H1 (cell line): ENCODE measurements around the gene IQCH. TPM values are rescaled to one million over a fixed set of nuclear protein-coding genes. Genes with fewer than 3 reads are reported as not detected.

Experiments
- CTCF ChIA-PET: fragments of 300-600 bp; sonication (Branson Sonifier 250); formaldehyde crosslinking; loops from one replicate; lab custom pipeline; 2021; ENCODE audit not compliant: partially characterized antibody; lab: Charles Lee
- POLR2A ChIA-PET: fragments of 300-600 bp; sonication (Branson Sonifier 250); formaldehyde crosslinking; loops from one replicate; lab custom pipeline; 2021; ENCODE audit warnings: inconsistent platforms; ENCODE audit not compliant: partially characterized antibody; lab: Charles Lee
- DNase-seq, 2 experiments: peaks; one replicate each; pipeline versions ENCODE4 v3.0.0 to v3.0.0-alpha.2; 2010 to 2022; ENCODE audit warnings: low spot score in 2 of 2, low read depth in 1 of 2, mixed read lengths in 1 of 2
- FAIRE-seq: peaks from 2 replicates; lab custom pipeline; 2011; peaks lifted over from hg19 to GRCh38; lab: Jason Lieb, UNC
- H2AFZ ChIP-seq: 2 replicates; pipeline ENCODE4 v1.8.1; 2012; ENCODE audit warnings: low read length, inconsistent platforms
- H2AK5ac ChIP-seq: 2 replicates; pipeline ENCODE4 v1.6.1; 2013; ENCODE audit warnings: low read depth, low read length
- H2BK120ac ChIP-seq: replicated peaks from 2 replicates; pipeline ENCODE3; 2013; ENCODE audit warnings: low read depth, low read length, inconsistent platforms
- H2BK12ac ChIP-seq: 2 replicates; pipeline ENCODE4 v1.6.1; 2013; ENCODE audit warnings: low read depth, low read length
- H2BK15ac ChIP-seq: 2 replicates; pipeline ENCODE4 v1.6.1; 2013; ENCODE audit warnings: low read length
- H2BK20ac ChIP-seq: 2 replicates; pipeline ENCODE4 v1.6.1; 2013; ENCODE audit warnings: low read length
- H2BK5ac ChIP-seq: 2 replicates; pipeline ENCODE4 v1.6.1; 2013; ENCODE audit warnings: low read depth, low read length
- H3K14ac ChIP-seq: 2 replicates; pipeline ENCODE4 v1.6.1; 2013; ENCODE audit warnings: inconsistent platforms; ENCODE audit not compliant: insufficient read length
- H3K18ac ChIP-seq: 2 replicates; pipeline ENCODE4 v1.6.1; 2013; ENCODE audit warnings: low read length; ENCODE audit errors: extremely low read depth
- H3K23ac ChIP-seq: 2 replicates; pipeline ENCODE4 v1.6.1; 2013; ENCODE audit warnings: inconsistent platforms; ENCODE audit not compliant: insufficient read length
- H3K23me2 ChIP-seq: 2 replicates; pipeline ENCODE4 v1.6.1; 2013; ENCODE audit warnings: low read depth, low read length
- H3K27ac ChIP-seq: 2 replicates; pipeline ENCODE4 v1.6.1; 2011; ENCODE audit warnings: low read depth, low read length, inconsistent platforms
- H3K27me3 ChIP-seq, 4 experiments: replicated peaks in 1 of 4; 1 replicate in 1 of 4; 2 replicates in 3 of 4; pipeline versions ENCODE4 v1.6.1 to v1.8.1; 2011 to 2013; ENCODE audit warnings: low read length in 3 of 4, mild to moderate bottlenecking in 3 of 4, inconsistent platforms in 2 of 4, mixed read lengths in 2 of 4, moderate library complexity in 1 of 4; ENCODE audit not compliant: control insufficient read depth in 3 of 4, insufficient read depth in 3 of 4; ENCODE audit errors: extremely low read depth in 1 of 4
- H3K36me3 ChIP-seq, 4 experiments: 2 replicates each; pipeline versions ENCODE4 v1.6.1 to v1.8.1; 2011 to 2013; ENCODE audit warnings: mild to moderate bottlenecking in 4 of 4, low read length in 3 of 4, moderate library complexity in 2 of 4, control low read depth in 1 of 4, inconsistent platforms in 1 of 4; ENCODE audit not compliant: insufficient read depth in 4 of 4, control insufficient read depth in 2 of 4
- H3K4ac ChIP-seq: replicated peaks from 2 replicates; pipeline ENCODE3; 2013; ENCODE audit warnings: low read length, low read depth, mixed read lengths, inconsistent platforms; ENCODE audit not compliant: insufficient read length
- H3K4me1 ChIP-seq, 4 experiments: replicated peaks in 1 of 4; 1 replicate in 1 of 4; 2 replicates in 3 of 4; pipeline versions ENCODE4 v1.6.1 to v1.8.1; 2011 to 2013; ENCODE audit warnings: low read length in 3 of 4, inconsistent platforms in 2 of 4, mixed read lengths in 1 of 4; ENCODE audit not compliant: insufficient read depth in 4 of 4, control insufficient read depth in 3 of 4
- H3K4me2 ChIP-seq, 2 experiments: 2 replicates each; pipeline versions ENCODE4 v1.6.1 to v1.8.1; 2011 to 2013; ENCODE audit warnings: low read depth in 2 of 2, low read length in 2 of 2, control low read depth in 1 of 2, inconsistent platforms in 1 of 2, mild to moderate bottlenecking in 1 of 2; ENCODE audit not compliant: insufficient read depth in 1 of 2
- H3K4me3 ChIP-seq, 4 experiments: fragments of 200-600, 300-600 bp in 1 of 4; sonication (generic), shearing (Covaris generic), sonication (Bioruptor Twin) in 1 of 4; 2 replicates each; pipeline versions ENCODE4 v1.5.1 to v1.8.1; 2011 to 2016; ENCODE audit warnings: low read length in 4 of 4, low read depth in 3 of 4, control low read depth in 2 of 4, inconsistent platforms in 2 of 4, mild to moderate bottlenecking in 2 of 4, mixed read lengths in 1 of 4, moderate library complexity in 1 of 4; ENCODE audit not compliant: insufficient read depth in 2 of 4; ENCODE audit errors: extremely low read depth in 1 of 4
- H3K56ac ChIP-seq: replicated peaks from 2 replicates; pipeline ENCODE3; 2013; ENCODE audit warnings: low read depth, mild to moderate bottlenecking, mixed read lengths, low read length, inconsistent platforms; ENCODE audit not compliant: insufficient read length
- H3K79me1 ChIP-seq: 2 replicates; pipeline ENCODE4 v1.6.1; 2013; ENCODE audit warnings: low read depth, low read length, control low read depth
- H3K79me2 ChIP-seq, 2 experiments: 2 replicates each; pipeline versions ENCODE4 v1.6.1 to v1.8.1; 2012 to 2013; ENCODE audit warnings: low read length in 2 of 2, mild to moderate bottlenecking in 2 of 2, inconsistent platforms in 1 of 2; ENCODE audit not compliant: insufficient read depth in 2 of 2, control insufficient read depth in 1 of 2
- H3K9ac ChIP-seq, 4 experiments: replicated peaks in 1 of 4; 1 replicate in 1 of 4; 2 replicates in 3 of 4; pipeline versions ENCODE4 v1.6.1 to v1.8.1; 2011 to 2013; ENCODE audit warnings: low read depth in 3 of 4, low read length in 3 of 4, control low read depth in 2 of 4, mild to moderate bottlenecking in 2 of 4, moderate library complexity in 2 of 4, inconsistent platforms in 1 of 4; ENCODE audit errors: extremely low read depth in 1 of 4
- H3K9me3 ChIP-seq, 2 experiments: 2 replicates each; pipeline versions ENCODE4 v1.6.1 to v1.8.1; 2012 to 2013; ENCODE audit warnings: mild to moderate bottlenecking in 2 of 2, moderate library complexity in 2 of 2, control low read depth in 1 of 2, inconsistent platforms in 1 of 2, low read depth in 1 of 2, low read length in 1 of 2, mixed read lengths in 1 of 2; ENCODE audit not compliant: insufficient read depth in 2 of 2
- H4K20me1 ChIP-seq, 2 experiments: replicated peaks in 1 of 2; 2 replicates each; pipeline versions ENCODE3 to v1.8.1; 2011 to 2013; ENCODE audit warnings: inconsistent platforms in 2 of 2, low read length in 2 of 2, mild to moderate bottlenecking in 1 of 2; ENCODE audit not compliant: insufficient read depth in 2 of 2, control insufficient read depth in 1 of 2
- H4K5ac ChIP-seq: 2 replicates; pipeline ENCODE4 v1.6.1; 2013; ENCODE audit warnings: low read length, low read depth, mixed read lengths, inconsistent platforms; ENCODE audit not compliant: insufficient read length
- H4K8ac ChIP-seq: 2 replicates; pipeline ENCODE4 v1.8.0; 2013; ENCODE audit warnings: mild to moderate bottlenecking, moderate library complexity, low read length, inconsistent platforms; ENCODE audit not compliant: insufficient read depth; ENCODE audit errors: extremely low read depth
- H4K91ac ChIP-seq: replicated peaks from 2 replicates; pipeline ENCODE3; 2013; ENCODE audit warnings: low read length, mixed read lengths, inconsistent platforms; ENCODE audit not compliant: insufficient read length
- ATF3 ChIP-seq: IDR thresholded peaks from 2 replicates; pipeline ENCODE4 v1.6.1; 2011; ENCODE audit warnings: low read depth, mild to moderate bottlenecking, low read length; ENCODE audit not compliant: insufficient read depth
- BCL11A ChIP-seq, 2 experiments: IDR thresholded peaks; one replicate each; pipeline ENCODE4 v1.6.1; 2011; ENCODE audit warnings: low read depth in 2 of 2, low read length in 2 of 2, mild to moderate bottlenecking in 2 of 2
- CBX8 ChIP-seq: fragments of 300-800, 300-1000 bp; sonication (generic); IDR thresholded peaks from 2 replicates; pipeline ENCODE4 v1.7.1; 2016; ENCODE audit warnings: low read depth, low read length, borderline replicate concordance
- CHD2 ChIP-seq: IDR thresholded peaks from 2 replicates; pipeline ENCODE4 v1.6.1; 2012; ENCODE audit warnings: low read length, improper control_type of control experiment
- CREB1 ChIP-seq: IDR thresholded peaks from 2 replicates; pipeline ENCODE4 v1.6.1; 2012; ENCODE audit warnings: inconsistent platforms
- KDM4A ChIP-seq: IDR thresholded peaks from one replicate; pipeline ENCODE4 v1.7.1; 2012; ENCODE audit warnings: low read depth, mild to moderate bottlenecking, moderate library complexity, low read length, inconsistent platforms; ENCODE audit not compliant: severe bottlenecking
- MAX ChIP-seq: IDR thresholded peaks from 2 replicates; pipeline ENCODE4 v1.6.1; 2012; ENCODE audit warnings: inconsistent platforms
- RAD21 ChIP-seq, 2 experiments: IDR thresholded peaks in 1 of 2; conservative IDR thresholded peaks in 1 of 2; 2 replicates each; pipeline ENCODE4 v1.6.1; 2011; ENCODE audit warnings: low read depth in 2 of 2, low read length in 2 of 2, improper control_type of control experiment in 1 of 2, inconsistent platforms in 1 of 2, mild to moderate bottlenecking in 1 of 2, moderate library complexity in 1 of 2
- SIX5 ChIP-seq: IDR thresholded peaks from 2 replicates; pipeline ENCODE4 v1.6.1; 2011; ENCODE audit warnings: mild to moderate bottlenecking, low read depth, low read length
- SP1 ChIP-seq: IDR thresholded peaks from 2 replicates; pipeline ENCODE4 v1.6.1; 2011; ENCODE audit warnings: low read depth, low read length
- SP2 ChIP-seq: IDR thresholded peaks from 2 replicates; pipeline ENCODE4 v1.6.1; 2012; ENCODE audit warnings: mild to moderate bottlenecking, low read length, inconsistent platforms
- TAF7 ChIP-seq: optimal IDR thresholded peaks from 2 replicates; pipeline ENCODE3; 2011; ENCODE audit warnings: low read depth, mild to moderate bottlenecking, inconsistent platforms, low read length, moderate library complexity, borderline replicate concordance
- WGBS, 2 experiments: shearing (Covaris generic) in 1 of 2; methylation state at CpG; one replicate each; pipeline versions ENCODE4 v1.1.6 to v1.1.7; 2013 to 2015; ENCODE audit warnings: low lambda C conversion rate in 2 of 2, mixed read lengths in 2 of 2, inconsistent platforms in 1 of 2, low coverage in 1 of 2, missing lambda C conversion rate in 1 of 2; ENCODE audit not compliant: insufficient replicate concordance in 2 of 2, insufficient coverage in 1 of 2, insufficient read length in 1 of 2; ENCODE audit errors: extremely low coverage in 1 of 2, missing lambda C conversion rate in 1 of 2; 5-methylcytosine and 5-hydroxymethylcytosine counted together
- polyA plus RNA-seq, 7 experiments: library from polyadenylated mRNA; depleted of rRNA in 3 of 7; stranded (reverse) in 5 of 7; unstranded in 2 of 7; fragments of >200 nt in 5 of 7; fragments of 200-250 nt in 2 of 7; gene quantifications; 1 replicate in 5 of 7; 2 replicates in 1 of 7; 4 replicates in 1 of 7; pipeline versions ENCODE4 v1.2.1 to v1.2.3, GENCODE V29; 2011 to 2013; ENCODE audit warnings: missing spikeins in 2 of 7, mixed read lengths in 2 of 7
- total RNA-seq: library from RNA; stranded (reverse); fragmentation: NEBNext Ultra II Directional; extraction: Animal tissue kit (Norgen Biotek cat#: 25700); gene quantifications from 2 replicates; pipeline ENCODE4 v1.2.1, GENCODE V29; 2021
- TF ChIP-seq, protein P1 (sequence below): IDR thresholded peaks from 2 replicates; pipeline ENCODE4 v1.6.1; 2011; ENCODE audit warnings: low read length, improper control_type of control experiment

Gene IQCH
- total and polyA plus RNA-seq, 2 of the 8 experiments (the other 6 are each of a cell fraction or from before 2014, with no cell fraction given): 0.60 to 1.9 TPM

DNA sequence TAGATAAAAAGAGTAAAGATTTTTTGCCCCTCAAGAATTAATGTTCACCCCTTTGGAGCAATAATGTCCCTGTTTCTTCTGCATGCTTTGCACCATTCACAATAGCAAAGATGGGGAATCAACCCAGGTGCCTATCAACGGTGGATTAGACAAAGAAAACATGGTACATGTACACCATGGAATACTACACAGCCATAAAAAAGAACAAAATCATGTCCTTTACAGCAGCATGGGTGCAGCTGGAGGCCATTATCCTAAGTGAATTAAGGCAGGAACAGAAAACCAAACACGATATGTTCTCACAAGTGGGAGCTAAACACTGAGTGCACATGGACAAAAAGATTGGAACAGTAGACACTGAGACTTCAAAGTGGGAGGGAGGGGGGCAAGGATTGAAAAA is 35.3 kb upstream of the IQCH start:
- no peaks in the 10 kb centered on the region for H3K36me3 ChIP-seq
- FAIRE-seq (no peak), DNase-seq (no peak)
- H3K9me3 ChIP-seq: no peaks in the 10 kb centered on the region
- H3K4me1 ChIP-seq: no peaks in the 10 kb centered on the region
- H3K23ac ChIP-seq: no peak overlapping the region
- ChIA-PET CTCF (no interaction called here), POLR2A (no interaction called here)
- no peak overlapping the region for H3K18ac ChIP-seq
- no peak overlapping the region for H2AFZ ChIP-seq
- no peak overlapping the region for H3K56ac ChIP-seq
- H3K23me2 ChIP-seq: no peaks in the 10 kb centered on the region; the same call in 1 of the 2 replicates
- no peak overlapping the region for H2BK5ac ChIP-seq
- no peaks in the 10 kb centered on the region for H3K79me2 ChIP-seq
- no peaks in the 10 kb centered on the region for H3K79me1 ChIP-seq
- TF ChIP-seq KDM4A (no peak), SP1 (no peak), CBX8 (no peak), TAF7 (no peak), SIX5 (no peak), CREB1 (no peak), RAD21 (IDR thresholded peaks at IDR 0.05 in 1 of 2, conservative IDR thresholded peaks at IDR 0.05 in 1 of 2; ENCODE audit: low read depth in 2 of 2, low read length in 2 of 2) (no peak), SP2 (no peak), BCL11A (IDR thresholded peaks at IDR 0.05; ENCODE audit: low read depth in 2 of 2, low read length in 2 of 2) (no peak), ATF3 (no peak), MAX (no peak), CHD2 (no peak)
- TF ChIP-seq, protein P1, sequence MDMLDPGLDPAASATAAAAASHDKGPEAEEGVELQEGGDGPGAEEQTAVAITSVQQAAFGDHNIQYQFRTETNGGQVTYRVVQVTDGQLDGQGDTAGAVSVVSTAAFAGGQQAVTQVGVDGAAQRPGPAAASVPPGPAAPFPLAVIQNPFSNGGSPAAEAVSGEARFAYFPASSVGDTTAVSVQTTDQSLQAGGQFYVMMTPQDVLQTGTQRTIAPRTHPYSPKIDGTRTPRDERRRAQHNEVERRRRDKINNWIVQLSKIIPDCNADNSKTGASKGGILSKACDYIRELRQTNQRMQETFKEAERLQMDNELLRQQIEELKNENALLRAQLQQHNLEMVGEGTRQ: no peak
- no peak overlapping the region for H2BK15ac ChIP-seq
- H4K20me1 ChIP-seq: no peaks in the 10 kb centered on the region
- no peak overlapping the region for H2BK120ac ChIP-seq
- H3K4me3 ChIP-seq: no peak overlapping the region
- H3K27ac ChIP-seq: no peak overlapping the region
- no peak overlapping the region for H2AK5ac ChIP-seq
- no peak overlapping the region for H3K14ac ChIP-seq
- no peak overlapping the region for H2BK20ac ChIP-seq
- no peak overlapping the region for H3K9ac ChIP-seq
- H3K4me2 ChIP-seq: no peak overlapping the region
- H2BK12ac ChIP-seq: no peak overlapping the region
- no peaks in the 10 kb centered on the region for H3K27me3 ChIP-seq
- H4K8ac ChIP-seq: no peak overlapping the region
- no peak overlapping the region for H3K4ac ChIP-seq
- no peak overlapping the region for H4K91ac ChIP-seq
- WGBS, 2 experiments: 91% methylated on average over 2 of the region's 2 CpGs; no CpG with 5 or more reads in 1 of the 2 experiments
- no peak overlapping the region for H4K5ac ChIP-seq
